OCI-LY7 (cell line): ENCODE measurements around the gene FIGNL2. TPM values are rescaled to one million over a fixed set of nuclear protein-coding genes. Genes with fewer than 3 reads are reported as not detected.

Source experiments
- Bru-seq: library from RNA; stranded (reverse); fragments of 400-500 nt; gene quantifications from one replicate; lab custom pipeline; 2021; lab: Mats Ljungman, UMichigan
- BruChase-seq, 2 experiments: library from RNA; stranded (reverse); fragments of 400-500 nt; gene quantifications; one replicate each; lab custom pipeline; 2021; lab: Mats Ljungman, UMichigan
- BruUV-seq: library from RNA; stranded (reverse); fragments of 400-500 nt; replicated peaks from 2 replicates; lab custom pipeline; 2021; lab: Mats Ljungman, UMichigan
- CTCF ChIA-PET: fragments of 300-600 bp; sonication (Branson Sonifier 250); formaldehyde crosslinking; loops from one replicate; lab custom pipeline; 2022; ENCODE audit warnings: antibody characterized with exemption; ENCODE audit not compliant: unreplicated experiment; lab: Charles Lee
- POLR2A ChIA-PET: fragments of 300-600 bp; sonication (Branson Sonifier 250); formaldehyde crosslinking; loops from one replicate; lab custom pipeline; 2022; ENCODE audit warnings: antibody characterized with exemption; lab: Charles Lee
- DNase-seq: peaks from one replicate; pipeline ENCODE4 v3.0.0-alpha.2; 2015; ENCODE audit warnings: low spot score
- H2AFZ ChIP-seq: fragments of 200-600 bp; sonication (generic), shearing (Covaris generic); 2 replicates; pipeline ENCODE4 v1.6.1; 2014; ENCODE audit warnings: mild to moderate bottlenecking, antibody characterized with exemption, low read length, moderate library complexity
- H3K27ac ChIP-seq: fragments of 200-600 bp; sonication (generic); 2 replicates; pipeline ENCODE4 v1.5.1; 2014; ENCODE audit warnings: mixed run types, low read depth, mild to moderate bottlenecking, moderate library complexity, low read length, inconsistent platforms; ENCODE audit not compliant: poor library complexity, severe bottlenecking
- H3K36me3 ChIP-seq: fragments of 200-600 bp; sonication (generic); 2 replicates; pipeline ENCODE4 v1.6.1; 2014; ENCODE audit warnings: mild to moderate bottlenecking, antibody characterized with exemption, low read length, moderate library complexity, mixed read lengths; ENCODE audit not compliant: insufficient read depth
- H3K4me1 ChIP-seq: fragments of 200-600 bp; sonication (generic); 2 replicates; pipeline ENCODE4 v1.5.1; 2014; ENCODE audit warnings: mild to moderate bottlenecking, low read length; ENCODE audit not compliant: insufficient read depth, poor library complexity, severe bottlenecking
- H3K4me2 ChIP-seq: fragments of 200-600 bp; sonication (generic); 2 replicates; pipeline ENCODE4 v1.6.1; 2014; ENCODE audit warnings: mild to moderate bottlenecking, low read length
- H3K4me3 ChIP-seq: fragments of 200-600 bp; sonication (generic); 2 replicates; pipeline ENCODE4 v1.5.1; 2014; ENCODE audit warnings: mild to moderate bottlenecking, low read depth, low read length; ENCODE audit not compliant: poor library complexity, severe bottlenecking
- H3K79me2 ChIP-seq: fragments of 200-600 bp; sonication (generic); 2 replicates; pipeline ENCODE4 v1.6.1; 2016; ENCODE audit warnings: low read depth, mild to moderate bottlenecking, low read length, moderate library complexity, mixed read lengths; ENCODE audit not compliant: insufficient read depth
- H3K9me2 ChIP-seq: fragments of 200-600 bp; sonication (generic); 2 replicates; pipeline ENCODE4 v1.6.1; 2016; ENCODE audit warnings: mild to moderate bottlenecking, low read length, mixed read lengths; ENCODE audit not compliant: insufficient read depth
- H3K9me3 ChIP-seq: fragments of 200-600 bp; sonication (generic); 2 replicates; pipeline ENCODE4 v1.6.1; 2014; ENCODE audit warnings: mild to moderate bottlenecking, mixed run types, low read length, mixed read lengths
- H4K20me1 ChIP-seq: fragments of 200-600 bp; sonication (generic); 2 replicates; pipeline ENCODE4 v1.6.1; 2014; ENCODE audit warnings: mild to moderate bottlenecking, antibody characterized with exemption, low read length, moderate library complexity, mixed read lengths; ENCODE audit not compliant: insufficient read depth
- EZH2phosphoT487 ChIP-seq: fragments of 200-600 bp; sonication (generic); IDR thresholded peaks from 2 replicates; pipeline ENCODE4 v1.6.1; 2018; ENCODE audit warnings: low read depth, borderline replicate concordance, mild to moderate bottlenecking, mixed run types, antibody characterized with exemption, low read length, moderate library complexity, mixed read lengths
- intact Hi-C: fragments of 100-400 bp; cut with micrococcal nuclease; formaldehyde crosslinking; loops from one replicate; pipeline ENCODE4 v1.10.0; 2022; ENCODE audit not compliant: unreplicated experiment
- long read RNA-seq: library from polyadenylated mRNA; stranded (forward); transcript quantifications from one replicate; pipeline ENCODE4 v2.0.0, GENCODE V29; 2022
- total RNA-seq, 2 experiments: library from RNA; depleted of rRNA in 1 of 2; stranded (reverse); fragments of >200 nt in 1 of 2; shearing (Covaris generic) in 1 of 2; gene quantifications; 2 replicates each; pipeline ENCODE4 v1.2.3, GENCODE V29; 2014 to 2022
- TF ChIP-seq, protein P1 (sequence below): fragments of 200-600 bp; sonication (generic); conservative IDR thresholded peaks from 2 replicates; pipeline ENCODE4 v1.5.1; 2014; ENCODE audit warnings: mild to moderate bottlenecking, antibody characterized with exemption, low read length, moderate library complexity, mixed read lengths

The FIGNL2 gene, protein sequence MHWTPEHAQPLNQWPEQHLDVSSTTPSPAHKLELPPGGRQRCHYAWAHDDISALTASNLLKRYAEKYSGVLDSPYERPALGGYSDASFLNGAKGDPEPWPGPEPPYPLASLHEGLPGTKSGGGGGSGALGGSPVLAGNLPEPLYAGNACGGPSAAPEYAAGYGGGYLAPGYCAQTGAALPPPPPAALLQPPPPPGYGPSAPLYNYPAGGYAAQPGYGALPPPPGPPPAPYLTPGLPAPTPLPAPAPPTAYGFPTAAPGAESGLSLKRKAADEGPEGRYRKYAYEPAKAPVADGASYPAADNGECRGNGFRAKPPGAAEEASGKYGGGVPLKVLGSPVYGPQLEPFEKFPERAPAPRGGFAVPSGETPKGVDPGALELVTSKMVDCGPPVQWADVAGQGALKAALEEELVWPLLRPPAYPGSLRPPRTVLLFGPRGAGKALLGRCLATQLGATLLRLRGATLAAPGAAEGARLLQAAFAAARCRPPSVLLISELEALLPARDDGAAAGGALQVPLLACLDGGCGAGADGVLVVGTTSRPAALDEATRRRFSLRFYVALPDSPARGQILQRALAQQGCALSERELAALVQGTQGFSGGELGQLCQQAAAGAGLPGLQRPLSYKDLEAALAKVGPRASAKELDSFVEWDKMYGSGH
- total RNA-seq (2014; rRNA removed; shearing (Covaris generic)) (not detected in 2 replicates), total RNA-seq (2022) (not detected in 2 replicates), Bru-seq, nascent RNA (not detected), BruChase-seq, experiment 1, labeled RNA remaining after a 6-hour chase (not detected), BruChase-seq, experiment 2, labeled RNA remaining after a 2-hour chase (percentile 4 among the genes with signal in this experiment)
- long read RNA-seq, result 0 reads

DNA sequence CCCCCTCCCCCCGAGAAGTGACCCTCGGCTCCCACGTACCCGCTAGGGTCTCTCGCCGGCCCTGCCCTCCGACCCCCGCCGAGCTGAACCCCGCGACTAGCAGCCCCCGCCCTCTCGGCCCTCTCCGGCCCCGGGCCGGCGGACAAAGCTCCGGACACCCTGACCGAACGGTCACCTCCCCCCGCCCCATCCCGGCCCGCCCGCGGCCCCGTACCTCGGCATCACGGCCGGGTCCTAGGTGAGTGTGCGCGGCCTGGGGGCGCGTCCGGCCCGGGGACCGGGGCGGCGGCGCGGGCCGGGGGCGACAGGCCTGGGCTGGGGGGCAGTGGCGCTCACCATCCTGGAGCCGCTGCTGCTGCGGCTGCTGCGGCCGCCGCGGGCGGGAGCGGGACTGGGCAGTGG lies at the start of gene FIGNL2:
FIGNL2 (minus strand) TSS at position 393 of the 402 bp plus-strand sequence. CDS start 26,305 bp downstream, outside the sequence.
- intact Hi-C loops, result no loop called here
- no TSS peak for BruUV-seq
- Histone ChIP-seq H4K20me1 (no peaks in the 10 kb centered on the region), H3K4me3 (no peak within 1 kb of the TSS), H3K36me3 (no peaks in the 10 kb centered on the region), H3K4me1 (no peaks in the 10 kb centered on the region), H3K9me2 (no peaks in the 10 kb centered on the region), H2AFZ (no peak within 1 kb of the TSS), H3K9me3 (no peaks in the 10 kb centered on the region), H3K79me2 (no peaks in the 10 kb centered on the region), H3K27ac (no peak within 1 kb of the TSS), H3K4me2 (no peak within 1 kb of the TSS)
- ChIA-PET CTCF (no interaction called here), POLR2A (no interaction called here)
- no peak for DNase-seq
- TF ChIP-seq, protein P1, sequence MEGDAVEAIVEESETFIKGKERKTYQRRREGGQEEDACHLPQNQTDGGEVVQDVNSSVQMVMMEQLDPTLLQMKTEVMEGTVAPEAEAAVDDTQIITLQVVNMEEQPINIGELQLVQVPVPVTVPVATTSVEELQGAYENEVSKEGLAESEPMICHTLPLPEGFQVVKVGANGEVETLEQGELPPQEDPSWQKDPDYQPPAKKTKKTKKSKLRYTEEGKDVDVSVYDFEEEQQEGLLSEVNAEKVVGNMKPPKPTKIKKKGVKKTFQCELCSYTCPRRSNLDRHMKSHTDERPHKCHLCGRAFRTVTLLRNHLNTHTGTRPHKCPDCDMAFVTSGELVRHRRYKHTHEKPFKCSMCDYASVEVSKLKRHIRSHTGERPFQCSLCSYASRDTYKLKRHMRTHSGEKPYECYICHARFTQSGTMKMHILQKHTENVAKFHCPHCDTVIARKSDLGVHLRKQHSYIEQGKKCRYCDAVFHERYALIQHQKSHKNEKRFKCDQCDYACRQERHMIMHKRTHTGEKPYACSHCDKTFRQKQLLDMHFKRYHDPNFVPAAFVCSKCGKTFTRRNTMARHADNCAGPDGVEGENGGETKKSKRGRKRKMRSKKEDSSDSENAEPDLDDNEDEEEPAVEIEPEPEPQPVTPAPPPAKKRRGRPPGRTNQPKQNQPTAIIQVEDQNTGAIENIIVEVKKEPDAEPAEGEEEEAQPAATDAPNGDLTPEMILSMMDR, result no peak
- no peak for TF ChIP-seq EZH2phosphoT487

DNA sequence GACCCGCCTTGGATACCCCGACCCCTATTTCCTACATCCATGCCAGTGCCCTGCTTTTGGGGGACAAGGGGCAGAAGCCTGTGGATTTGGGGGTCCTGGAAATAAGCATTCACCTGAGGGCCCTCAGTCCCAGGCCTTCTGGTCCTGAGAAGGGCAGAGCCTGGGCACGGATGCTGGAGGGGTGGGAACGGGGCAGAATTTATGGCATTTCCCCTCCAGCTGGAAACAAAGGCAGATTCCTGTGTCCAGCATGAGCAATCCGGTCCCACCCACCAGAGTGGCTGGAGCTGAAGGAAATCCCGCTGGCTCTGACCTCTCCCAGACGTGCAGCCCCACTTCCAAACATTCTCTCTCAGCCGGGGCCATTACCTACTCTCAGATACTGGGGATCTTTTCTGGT lies 48.7 kb upstream of the FIGNL2 start:
- Histone ChIP-seq H3K4me2 (no peak overlapping the region), H3K79me2 (no peaks in the 10 kb centered on the region), H4K20me1 (no peaks in the 10 kb centered on the region), H3K9me2 (no peaks in the 10 kb centered on the region), H3K9me3 (no peaks in the 10 kb centered on the region), H3K27ac (no peak overlapping the region), H3K36me3 (no peaks in the 10 kb centered on the region), H3K4me3 (no peak overlapping the region), H3K4me1 (no peaks in the 10 kb centered on the region), H2AFZ (no peak overlapping the region)
- ChIA-PET CTCF (no interaction called here), POLR2A (no interaction called here)
- intact Hi-C loops, result no loop called here
- DNase-seq, result no peak
- TF ChIP-seq, protein P1, result no peak
- TF ChIP-seq EZH2phosphoT487, result no peak
- BruUV-seq, result no TSS peak
